Endothelial cell of umbilical vein (primary cell): ENCODE data around the gene PHTF1. TPM values are rescaled to one million over a fixed set of nuclear protein-coding genes. Genes with fewer than 3 reads are reported as not detected.

Source experiments
- BruUV-seq: library from RNA; stranded (reverse); fragments of 400-500 nt; replicated peaks from 2 replicates; lab custom pipeline; 2021; lab: Mats Ljungman, UMichigan
- CTCF ChIA-PET: fragments of 300-600, 350-600 bp; sonication (Branson Sonifier 250); formaldehyde crosslinking; loops from one replicate; lab custom pipeline; 2021; ENCODE audit warnings: antibody characterized with exemption, inconsistent platforms; lab: Charles Lee
- POLR2A ChIA-PET: fragments of 300-600, 350-600 bp; sonication (Branson Sonifier 250); formaldehyde crosslinking; loops from one replicate; lab custom pipeline; 2021; ENCODE audit warnings: antibody characterized with exemption, inconsistent platforms; lab: Charles Lee
- DNase-seq: peaks from one replicate; pipeline ENCODE4 v3.0.0-alpha.2; 2011; ENCODE audit warnings: low read depth, low spot score
- FAIRE-seq: peaks from 2 replicates; lab custom pipeline; 2011; peaks lifted over from hg19 to GRCh38; lab: Jason Lieb, UNC
- H2AFZ ChIP-seq: 2 replicates; pipeline ENCODE4 v1.6.0; 2012; ENCODE audit warnings: low read depth, low read length, control low read depth, inconsistent platforms
- H3K27ac ChIP-seq: 2 replicates; pipeline ENCODE4 v1.5.1; 2011; ENCODE audit warnings: low read depth, mild to moderate bottlenecking, control low read depth, low read length, moderate library complexity; ENCODE audit not compliant: insufficient read depth
- H3K27me3 ChIP-seq, 2 experiments: 2 replicates each; pipeline versions ENCODE4 v1.6.0 to v1.6.1; 2011; ENCODE audit warnings: low read length in 2 of 2, mixed read lengths in 1 of 2; ENCODE audit not compliant: control insufficient read depth in 2 of 2, insufficient read depth in 2 of 2
- H3K36me3 ChIP-seq, 2 experiments: 2 replicates in 1 of 2; 3 replicates in 1 of 2; pipeline ENCODE4 v1.5.1; 2011; ENCODE audit warnings: low read length in 2 of 2, mild to moderate bottlenecking in 1 of 2, moderate library complexity in 1 of 2; ENCODE audit not compliant: control insufficient read depth in 2 of 2, insufficient read depth in 2 of 2; ENCODE audit errors: extremely low read depth in 1 of 2
- H3K4me1 ChIP-seq: 3 replicates; pipeline ENCODE4 v1.5.1; 2011; ENCODE audit warnings: mild to moderate bottlenecking, low read length; ENCODE audit not compliant: control insufficient read depth, insufficient read depth; ENCODE audit errors: extremely low read depth
- H3K4me2 ChIP-seq: 2 replicates; pipeline ENCODE4 v1.6.1; 2011; ENCODE audit warnings: low read length, control low read depth, mixed read lengths; ENCODE audit not compliant: insufficient read depth
- H3K4me3 ChIP-seq, 3 experiments: fragments of 200-600 bp in 1 of 3; sonication (generic), shearing (Covaris generic) in 1 of 3; replicated peaks in 1 of 3; 2 replicates each; pipeline ENCODE4 v1.5.1; 2011 to 2016; ENCODE audit warnings: control low read depth in 3 of 3, low read length in 3 of 3, mild to moderate bottlenecking in 2 of 3, inconsistent platforms in 1 of 3, low read depth in 1 of 3, moderate library complexity in 1 of 3; ENCODE audit not compliant: insufficient read depth in 1 of 3
- H3K79me2 ChIP-seq: 2 replicates; pipeline ENCODE4 v1.6.0; 2012; ENCODE audit warnings: low read length, inconsistent platforms; ENCODE audit not compliant: control insufficient read depth, insufficient read depth
- H3K9ac ChIP-seq: replicated peaks from 2 replicates; pipeline ENCODE3; 2011; ENCODE audit warnings: low read length, control low read depth; ENCODE audit not compliant: insufficient read depth; ENCODE audit errors: extremely low read depth
- H3K9me1 ChIP-seq: replicated peaks from 3 replicates; pipeline ENCODE4 v1.6.0; 2011; ENCODE audit warnings: mild to moderate bottlenecking, low read length; ENCODE audit not compliant: control insufficient read depth, insufficient read depth; ENCODE audit errors: extremely low read depth
- H3K9me3 ChIP-seq: replicated peaks from 2 replicates; pipeline ENCODE4 v1.5.1; 2012; ENCODE audit warnings: low read length, inconsistent platforms; ENCODE audit not compliant: control insufficient read depth, insufficient read depth
- H4K20me1 ChIP-seq: replicated peaks from 2 replicates; pipeline ENCODE3; 2011; ENCODE audit warnings: mild to moderate bottlenecking, low read length; ENCODE audit not compliant: control insufficient read depth, insufficient read depth; ENCODE audit errors: extremely low read depth
- CTCF ChIP-seq, 2 donors: IDR thresholded peaks; 1 replicate in 1 of 2; 2 replicates in 1 of 2; pipeline ENCODE4 v1.5.1; 2011; ENCODE audit warnings: low read length in 2 of 2, mild to moderate bottlenecking in 2 of 2, moderate library complexity in 2 of 2, control low read depth in 1 of 2, inconsistent platforms in 1 of 2, low read depth in 1 of 2; ENCODE audit not compliant: insufficient read depth in 1 of 2; ENCODE audit errors: extremely low read depth in 1 of 2
- EZH2 ChIP-seq: IDR thresholded peaks from 2 replicates; pipeline ENCODE4 v1.6.1; 2012; ENCODE audit warnings: borderline replicate concordance, low read depth, mild to moderate bottlenecking, moderate library complexity, low read length, inconsistent platforms; ENCODE audit not compliant: severe bottlenecking
- FOS ChIP-seq: IDR thresholded peaks from 2 replicates; pipeline ENCODE4 v1.6.1; 2011; ENCODE audit warnings: mild to moderate bottlenecking, low read length, moderate library complexity, borderline replicate concordance; ENCODE audit not compliant: insufficient read depth
- GATA2 ChIP-seq: IDR thresholded peaks from 2 replicates; pipeline ENCODE4 v1.7.0; 2011; ENCODE audit warnings: low read depth, mild to moderate bottlenecking, moderate library complexity, mixed read lengths, low read length; ENCODE audit not compliant: insufficient read length, insufficient read depth
- JUN ChIP-seq: IDR thresholded peaks from 2 replicates; pipeline ENCODE4 v1.6.1; 2011; ENCODE audit warnings: borderline replicate concordance, low read depth; ENCODE audit not compliant: insufficient read length, insufficient read depth
- MAX ChIP-seq: IDR thresholded peaks from 2 replicates; pipeline ENCODE4 v1.6.1; 2011; ENCODE audit not compliant: insufficient read depth, insufficient read length
- MYC ChIP-seq: IDR thresholded peaks from one replicate; pipeline ENCODE4 v1.6.1; 2011; ENCODE audit warnings: mild to moderate bottlenecking, low read depth, low read length
- POLR2A ChIP-seq: IDR thresholded peaks from 2 replicates; pipeline ENCODE4 v1.6.1; 2012; ENCODE audit warnings: low read depth, mild to moderate bottlenecking, control low read depth, low read length
- dilution Hi-C: fragments of 300-500 bp; cut with MboI; formaldehyde crosslinking; loops from one replicate; pipeline ENCODE4 v1.15.0; 2019; ENCODE audit warnings: low sequenced_read_pairs; ENCODE audit not compliant: extremely low pct_ligation_motif_present
- intact Hi-C: fragments of 100-400 bp; cut with micrococcal nuclease; formaldehyde crosslinking; loops from one replicate; pipeline ENCODE4 v1.10.0; 2022
- polyA plus RNA-seq, 4 experiments: library from polyadenylated mRNA; depleted of rRNA in 3 of 4; stranded (reverse) in 3 of 4; unstranded in 1 of 4; fragments of >200 nt; gene quantifications; 2 replicates each; pipeline versions ENCODE4 v1.2.1 to v1.2.3, GENCODE V29; 2011 to 2012; ENCODE audit warnings: missing spikeins in 1 of 4
- total RNA-seq: library from RNA; stranded (reverse); gene quantifications from 2 replicates; pipeline ENCODE4 v1.2.3, GENCODE V29; 2021

PHTF1 gene
- total and polyA plus RNA-seq, 2 donors (not counting 3 experiments of a cell fraction or from before 2014, with no cell fraction given) = 26.3 to 62.6 TPM

GRCh38 chr1:113779542-113779941 lies 20.3 kb upstream of the PHTF1 start:
- no peak overlapping the region for H3K9ac ChIP-seq
- no peaks in the 10 kb centered on the region for H3K36me3 ChIP-seq
- H3K9me1 ChIP-seq = no peaks in the 10 kb centered on the region
- ChIA-PET CTCF (no interaction called here), POLR2A (no interaction called here)
- TF ChIP-seq POLR2A (no peak), EZH2 (no peak), FOS (no peak), GATA2 (no peak), JUN (no peak), MAX (no peak), MYC (no peak), CTCF (IDR thresholded peaks at IDR 0.05; ENCODE audit: extremely low read depth in 1 of 2, insufficient read depth in 1 of 2, low read depth in 1 of 2, low read length in 2 of 2) (no peak)
- H4K20me1 ChIP-seq = peaks cover 2% of the 10 kb centered on the region
- no TSS peak for BruUV-seq
- H3K9me3 ChIP-seq = no peaks in the 10 kb centered on the region
- FAIRE-seq (no peak), DNase-seq (no peak)
- H3K4me3 ChIP-seq = no peak overlapping the region
- H3K4me1 ChIP-seq = peaks cover 7% of the 10 kb centered on the region
- H3K27me3 ChIP-seq = no peaks in the 10 kb centered on the region
- intact Hi-C loops = no loop called here
- no peak overlapping the region for H3K27ac ChIP-seq
- H3K4me2 ChIP-seq = no peak overlapping the region
- peaks cover 49% of the 10 kb centered on the region for H3K79me2 ChIP-seq
- dilution Hi-C loops = no loop called here
- H2AFZ ChIP-seq = no peak overlapping the region
